Colonic mucosa (tissue), 4 donors: ENCODE data around the gene PHRF1. TPM values are rescaled to one million over a fixed set of nuclear protein-coding genes. Genes with fewer than 3 reads are reported as not detected.

Experiments
- DNase-seq: peaks from one replicate; pipeline ENCODE4 v3.0.0-alpha.2; 2020
- H3K27ac ChIP-seq: fragments of 200-600 bp; one replicate; pipeline ENCODE4 v1.8.0; 2021
- H3K27me3 ChIP-seq: fragments of 200-600 bp; one replicate; pipeline ENCODE4 v1.8.0; 2021
- H3K36me3 ChIP-seq: fragments of 200-600 bp; one replicate; pipeline ENCODE4 v1.8.0; 2021
- H3K4me1 ChIP-seq: fragments of 200-600 bp; one replicate; pipeline ENCODE4 v1.8.0; 2021; ENCODE audit warnings: mild to moderate bottlenecking
- H3K4me3 ChIP-seq: fragments of 200-600 bp; one replicate; pipeline ENCODE4 v1.8.0; 2021
- H3K9ac ChIP-seq, 2 donors: one replicate each; pipeline ENCODE4 v1.7.0; 2013; ENCODE audit warnings: control low read depth in 2 of 2, low read depth in 2 of 2, low read length in 2 of 2
- H3K9me3 ChIP-seq: fragments of 200-600 bp; one replicate; pipeline ENCODE4 v1.8.0; 2021
- CTCF ChIP-seq: fragments of 200-600 bp; IDR thresholded peaks from one replicate; pipeline ENCODE4 v1.8.0; 2022; ENCODE audit warnings: antibody characterized with exemption, mild to moderate bottlenecking
- intact Hi-C: fragments of 100-400 bp; cut with DNase I; formaldehyde crosslinking; loops from one replicate; pipeline ENCODE4 v1.14.1; 2022
- total RNA-seq, 2 donors: library from RNA; stranded (reverse); fragmentation: NEBNext Ultra II Directional in 1 of 2; extraction: Animal tissue kit (Norgen Biotek cat#: 25700) in 1 of 2; gene quantifications; one replicate each; pipeline ENCODE4 v1.2.1, GENCODE V29; 2021
- donor health status: healthy.
- donor health status: DM: no; HTN: no; CAD: no.
- donor health status: DM: no; HTN: no; CAD: no.

Gene PHRF1
- total RNA-seq, 2 donors from 2014 or later = 29.4 to 41.9 TPM

GRCh38 chr11:587546-587945, 11.3 kb downstream of the PHRF1 start:
- DNase-seq = no peak
- H3K9ac ChIP-seq = no peak overlapping the region
- no peak overlapping the region for H3K27ac ChIP-seq
- H3K27me3 ChIP-seq = no peaks in the 10 kb centered on the region
- peaks cover 13% of the 10 kb centered on the region for H3K36me3 ChIP-seq
- intact Hi-C loops = no loop called here
- no peaks in the 10 kb centered on the region for H3K4me1 ChIP-seq
- H3K4me3 ChIP-seq = no peak overlapping the region
- no peak for TF ChIP-seq CTCF
- H3K9me3 ChIP-seq = no peaks in the 10 kb centered on the region

- H3K9me3 ChIP-seq = no peaks in the 10 kb centered on the region
- no peak overlapping the region for H3K27ac ChIP-seq
- no peak for DNase-seq
- no peaks in the 10 kb centered on the region for H3K27me3 ChIP-seq
- TF ChIP-seq CTCF = no peak
- intact Hi-C loops = no loop called here
- no peak overlapping the region for H3K4me3 ChIP-seq
- no peak overlapping the region for H3K9ac ChIP-seq
- no peaks in the 10 kb centered on the region for H3K4me1 ChIP-seq
- peaks cover 17% of the 10 kb centered on the region for H3K36me3 ChIP-seq
Observed at GRCh38 chr11:587978-588380, 11.7 kb downstream of the PHRF1 start.

GRCh38 chr11:589798-590197, 13.5 kb downstream of the PHRF1 start:
- intact Hi-C loops = no loop called here
- Histone ChIP-seq H3K27me3 (no peaks in the 10 kb centered on the region), H3K4me3 (no peak overlapping the region), H3K27ac (no peak overlapping the region), H3K4me1 (no peaks in the 10 kb centered on the region), H3K9me3 (no peaks in the 10 kb centered on the region), H3K36me3 (peaks cover 25% of the 10 kb centered on the region), H3K9ac (no peak overlapping the region)
- no peak for TF ChIP-seq CTCF
- DNase-seq = no peak

- Histone ChIP-seq H3K27ac (no peak overlapping the region), H3K9me3 (no peaks in the 10 kb centered on the region), H3K9ac (no peak overlapping the region), H3K27me3 (no peaks in the 10 kb centered on the region), H3K4me1 (no peaks in the 10 kb centered on the region), H3K4me3 (no peak overlapping the region), H3K36me3 (peaks cover 25% of the 10 kb centered on the region)
- no peak for DNase-seq
- no peak for TF ChIP-seq CTCF
- intact Hi-C loops = no loop called here
Observed at GRCh38 chr11:590997-591396, 14.7 kb downstream of the PHRF1 start.

- H3K4me3 ChIP-seq = no peak overlapping the region
- intact Hi-C loops = no loop called here
- H3K9ac ChIP-seq = no peak overlapping the region
- H3K36me3 ChIP-seq = peaks cover 13% of the 10 kb centered on the region
- no peak for TF ChIP-seq CTCF
- no peaks in the 10 kb centered on the region for H3K4me1 ChIP-seq
- no peak overlapping the region for H3K27ac ChIP-seq
- H3K9me3 ChIP-seq = no peaks in the 10 kb centered on the region
- H3K27me3 ChIP-seq = no peaks in the 10 kb centered on the region
- DNase-seq = no peak
Observed at GRCh38 chr11:592501-592900, 16.2 kb downstream of the PHRF1 start.

GRCh38 chr11:592918-593317, 16.6 kb downstream of the PHRF1 start:
- no peak for DNase-seq
- no peak for TF ChIP-seq CTCF
- no peak overlapping the region for H3K4me3 ChIP-seq
- no peaks in the 10 kb centered on the region for H3K27me3 ChIP-seq
- peaks cover 13% of the 10 kb centered on the region for H3K36me3 ChIP-seq
- no peak overlapping the region for H3K9ac ChIP-seq
- intact Hi-C loops = no loop called here
- no peaks in the 10 kb centered on the region for H3K9me3 ChIP-seq
- no peaks in the 10 kb centered on the region for H3K4me1 ChIP-seq
- H3K27ac ChIP-seq = no peak overlapping the region
